Body of pancreas (tissue), 4 donors: ENCODE data around the gene RIT2.

Experiments used
- POLR2A ChIP-seq, 3 donors: fragments of 450-650 bp; IDR thresholded peaks; one replicate each; pipeline ENCODE4 v1.6.1; 2016; ENCODE audit warnings: antibody characterized with exemption in 3 of 3, mild to moderate bottlenecking in 2 of 3
- TF ChIP-seq, protein P1 (sequence below), 7 experiments: fragments of 450-650 bp in 4 of 7; fragments of 200-600 bp in 3 of 7; sonication (generic) in 3 of 7; IDR thresholded peaks; one replicate each; pipeline ENCODE4 v1.5.1; 2016 to 2019; ENCODE audit warnings: antibody characterized with exemption in 7 of 7

DNA sequence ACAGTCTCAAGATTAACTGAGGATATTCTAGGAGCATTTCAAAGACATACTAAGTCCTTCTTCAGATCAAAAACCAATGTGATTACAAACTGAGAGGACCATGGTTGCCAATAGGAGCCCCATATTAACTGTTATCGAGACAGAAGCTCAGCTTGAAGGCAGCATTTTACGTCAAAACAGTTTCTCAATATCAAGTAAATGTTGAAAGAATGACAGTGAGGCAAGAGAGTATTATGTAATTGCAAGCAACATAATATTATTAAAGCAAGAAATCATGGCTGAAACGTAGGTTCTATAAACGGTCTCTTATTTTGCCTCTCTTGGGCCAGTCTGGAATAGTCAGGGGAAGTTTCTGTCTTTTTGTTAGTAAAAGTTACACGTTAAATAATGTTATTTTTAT is 22.9 kb downstream of the RIT2 start:
- TF ChIP-seq, protein P1, sequence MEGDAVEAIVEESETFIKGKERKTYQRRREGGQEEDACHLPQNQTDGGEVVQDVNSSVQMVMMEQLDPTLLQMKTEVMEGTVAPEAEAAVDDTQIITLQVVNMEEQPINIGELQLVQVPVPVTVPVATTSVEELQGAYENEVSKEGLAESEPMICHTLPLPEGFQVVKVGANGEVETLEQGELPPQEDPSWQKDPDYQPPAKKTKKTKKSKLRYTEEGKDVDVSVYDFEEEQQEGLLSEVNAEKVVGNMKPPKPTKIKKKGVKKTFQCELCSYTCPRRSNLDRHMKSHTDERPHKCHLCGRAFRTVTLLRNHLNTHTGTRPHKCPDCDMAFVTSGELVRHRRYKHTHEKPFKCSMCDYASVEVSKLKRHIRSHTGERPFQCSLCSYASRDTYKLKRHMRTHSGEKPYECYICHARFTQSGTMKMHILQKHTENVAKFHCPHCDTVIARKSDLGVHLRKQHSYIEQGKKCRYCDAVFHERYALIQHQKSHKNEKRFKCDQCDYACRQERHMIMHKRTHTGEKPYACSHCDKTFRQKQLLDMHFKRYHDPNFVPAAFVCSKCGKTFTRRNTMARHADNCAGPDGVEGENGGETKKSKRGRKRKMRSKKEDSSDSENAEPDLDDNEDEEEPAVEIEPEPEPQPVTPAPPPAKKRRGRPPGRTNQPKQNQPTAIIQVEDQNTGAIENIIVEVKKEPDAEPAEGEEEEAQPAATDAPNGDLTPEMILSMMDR (IDR thresholded peaks at IDR 0.05), result no peak
- TF ChIP-seq POLR2A (IDR thresholded peaks at IDR 0.05), result no peak
